Duodenal mucosa (tissue), 2 donors: ENCODE data around the gene PLXNA3.
A peak's percentile ranks its signal among the peaks of the same experiment; 100 is the strongest.

Source experiments
- H3K27ac ChIP-seq: one replicate; pipeline ENCODE4 v1.7.0; 2013; ENCODE audit warnings: low read depth, low read length
- H3K27me3 ChIP-seq, 2 donors: one replicate each; pipeline ENCODE4 v1.7.0; 2013; ENCODE audit warnings: low read length in 2 of 2, control low read depth in 1 of 2; ENCODE audit not compliant: insufficient read depth in 2 of 2, control insufficient read depth in 1 of 2
- H3K36me3 ChIP-seq, 2 donors: one replicate each; pipeline ENCODE4 v1.7.0; 2013; ENCODE audit warnings: low read length in 2 of 2, control low read depth in 1 of 2; ENCODE audit not compliant: insufficient read depth in 2 of 2, control insufficient read depth in 1 of 2
- H3K4me1 ChIP-seq, 2 donors: one replicate each; pipeline ENCODE4 v1.7.0; 2013; ENCODE audit warnings: low read length in 2 of 2, control low read depth in 1 of 2; ENCODE audit not compliant: insufficient read depth in 2 of 2, control insufficient read depth in 1 of 2
- H3K4me3 ChIP-seq, 2 donors: one replicate each; pipeline ENCODE4 v1.7.0; 2013; ENCODE audit warnings: low read length in 2 of 2, low read depth in 1 of 2
- H3K9ac ChIP-seq, 2 donors: one replicate each; pipeline ENCODE4 v1.7.0; 2013; ENCODE audit warnings: low read length in 2 of 2, low read depth in 1 of 2
- H3K9me3 ChIP-seq, 2 donors: one replicate each; pipeline ENCODE4 v1.7.0; 2013; ENCODE audit warnings: low read length in 2 of 2, control low read depth in 1 of 2; ENCODE audit not compliant: control insufficient read depth in 1 of 2

The PLXNA3 gene

DNA sequence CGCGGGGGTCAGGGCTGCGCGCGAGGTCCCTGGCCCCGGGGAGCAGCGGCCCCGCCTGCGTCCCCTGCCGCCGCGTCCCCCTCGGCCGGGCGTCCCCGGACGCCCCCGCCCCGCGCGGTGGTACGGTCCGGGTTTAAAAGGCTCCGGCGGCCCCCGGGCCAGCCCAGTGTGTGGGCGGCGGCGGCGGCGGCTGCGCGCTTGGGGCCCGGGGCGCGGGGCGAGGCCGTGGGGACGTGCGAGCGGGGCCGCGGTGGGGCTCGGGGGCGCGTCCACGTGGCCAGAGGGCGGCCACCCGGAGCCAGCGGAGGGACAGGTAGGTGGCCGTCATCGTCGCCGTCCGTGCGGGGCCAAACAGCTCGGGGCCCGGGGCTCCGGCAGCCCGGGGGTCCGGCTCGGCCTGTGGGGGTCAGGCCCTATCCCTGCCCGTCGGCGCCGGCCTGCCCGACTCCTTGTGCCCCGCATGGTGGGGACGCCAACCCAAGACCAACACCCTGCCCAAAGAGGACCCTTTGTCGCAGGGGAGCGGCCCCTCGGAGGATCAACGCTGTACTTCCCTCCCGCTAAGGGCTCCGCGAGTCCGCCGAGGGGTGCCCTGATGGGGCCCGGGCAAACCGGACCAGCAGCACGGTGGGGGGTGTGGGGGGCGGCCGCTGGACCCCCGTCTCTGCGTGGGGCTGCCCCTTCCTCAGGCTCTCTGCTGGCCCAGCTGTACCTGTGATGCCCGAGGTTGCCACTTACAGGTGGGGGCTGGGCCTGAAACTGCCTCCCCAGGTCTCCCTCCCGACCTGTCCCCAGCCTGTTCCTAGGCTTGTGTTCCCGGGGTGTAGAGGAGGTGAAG lies at the start of gene PLXNA3:
TSS of gene PLXNA3 (plus strand) at position 166 of the 838 bp plus-strand sequence. CDS start 1,903 bp downstream, outside the sequence.
- H3K4me3 ChIP-seq: peak within 1 kb of the TSS; percentile 60 to 64
- H3K9ac ChIP-seq: peak within 1 kb of the TSS; percentile 43 to 51
- H3K9me3 ChIP-seq: no peaks in the 10 kb centered on the region
- H3K27ac ChIP-seq: peak within 1 kb of the TSS; percentile 32
- H3K36me3 ChIP-seq: peaks cover 3 to 5% of the 10 kb centered on the region in 2 donors
- peaks cover 6 to 8% of the 10 kb centered on the region in 2 donors for H3K4me1 ChIP-seq
- H3K27me3 ChIP-seq: no peaks in the 10 kb centered on the region

DNA sequence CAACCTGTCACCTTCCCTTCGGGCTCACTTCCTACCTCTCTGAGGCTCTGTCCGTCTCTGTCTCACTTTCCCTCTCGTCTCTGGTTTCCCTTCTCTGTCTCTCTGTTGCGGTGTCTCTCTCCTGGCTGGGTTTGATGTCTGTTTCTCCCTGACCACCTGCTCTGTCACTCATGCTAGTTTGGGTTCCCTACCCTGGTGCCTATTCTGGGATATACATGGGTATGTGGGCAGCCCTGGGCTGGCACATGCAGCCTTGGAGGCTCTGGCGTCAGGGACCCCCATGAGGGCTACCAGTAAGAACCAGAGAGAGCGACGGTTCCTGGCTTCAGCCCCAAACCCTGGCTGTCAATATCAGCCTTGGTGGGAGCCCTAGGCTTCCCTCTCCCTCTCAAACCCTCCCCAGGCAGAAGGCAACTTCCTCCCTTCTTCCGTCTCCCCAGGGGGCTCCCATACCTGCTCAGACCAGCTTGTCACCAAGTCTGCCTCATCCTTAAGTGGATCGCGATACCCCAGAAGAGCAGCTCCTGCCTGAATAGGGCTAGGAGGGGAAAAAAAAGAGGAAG lies 49.3 kb upstream of the PLXNA3 start:
- H3K27ac ChIP-seq: peak overlapping the region; percentile 25
- no peaks in the 10 kb centered on the region for H3K9me3 ChIP-seq
- H3K27me3 ChIP-seq: no peaks in the 10 kb centered on the region
- peaks cover 7 to 10% of the 10 kb centered on the region in 2 donors for H3K4me1 ChIP-seq
- peak overlapping the region; percentile 51 to 72 for H3K4me3 ChIP-seq
- no peaks in the 10 kb centered on the region for H3K36me3 ChIP-seq
- H3K9ac ChIP-seq: peak overlapping the region; percentile 57 to 74

DNA sequence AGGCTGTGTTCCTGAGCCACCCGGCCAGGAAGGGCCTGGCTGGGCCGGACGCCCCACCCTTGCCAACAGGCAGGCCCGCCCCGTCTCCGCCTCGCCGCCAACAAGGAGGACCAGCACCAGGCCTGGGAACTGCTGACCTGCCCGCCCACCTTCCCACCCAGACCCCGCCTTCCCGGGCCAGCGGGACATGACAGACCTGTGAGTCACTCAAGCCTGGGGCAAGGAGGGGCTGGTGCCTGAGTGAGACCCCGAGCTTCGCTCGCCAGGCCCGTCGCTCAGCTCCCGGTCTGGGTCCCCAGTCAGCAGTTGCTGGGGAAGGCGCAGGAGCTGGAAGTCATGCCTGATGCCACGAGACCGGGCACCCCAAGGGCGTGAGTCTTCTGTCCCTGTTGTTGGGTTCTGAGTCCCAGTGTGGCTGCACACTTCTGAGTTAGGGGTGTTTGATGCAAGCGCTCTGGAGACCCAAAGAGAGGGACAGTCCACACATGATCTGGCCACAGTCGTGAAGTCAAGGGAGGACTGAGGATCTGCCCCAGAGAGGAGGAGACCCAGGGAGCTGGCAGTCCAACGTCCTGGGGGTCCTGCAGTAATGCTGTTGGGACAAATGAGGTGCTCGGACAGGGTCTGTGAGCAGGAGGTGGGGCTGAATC lies 48.7 kb upstream of the PLXNA3 start, which contains the start of gene DNASE1L1:
TSS of gene DNASE1L1 (minus strand) at position 33 of the 650 bp plus-strand sequence. CDS start 3,686 bp downstream, outside the sequence.
- Histone ChIP-seq H3K9me3 (no peaks in the 10 kb centered on the region), H3K4me3 (peak within 1 kb of the TSS; percentile 51 to 72), H3K36me3 (no peaks in the 10 kb centered on the region), H3K27me3 (no peaks in the 10 kb centered on the region), H3K27ac (peak within 1 kb of the TSS; percentile 78), H3K9ac (peak within 1 kb of the TSS; percentile 63 to 74), H3K4me1 (peaks cover 7 to 10% of the 10 kb centered on the region in 2 donors)

DNA sequence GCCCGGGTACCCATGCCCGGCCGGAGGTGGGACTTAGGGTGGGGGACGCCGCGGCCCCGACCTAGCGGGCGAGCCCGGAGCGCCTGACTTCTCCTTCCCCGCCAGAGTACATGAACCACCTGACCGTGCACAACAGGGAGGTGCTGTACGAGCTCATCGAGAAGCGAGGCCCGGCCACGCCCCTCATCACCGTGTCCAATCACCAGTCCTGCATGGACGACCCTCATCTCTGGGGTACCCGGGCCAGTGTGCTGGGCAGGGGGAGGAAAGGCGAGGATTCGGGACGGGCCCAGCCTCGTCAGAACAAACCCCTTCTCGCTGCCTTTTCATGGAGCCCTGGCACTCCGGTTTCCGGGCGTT lies 46.1 kb upstream of the PLXNA3 start:
- H3K9ac ChIP-seq: peak overlapping the region; percentile 78 to 79
- H3K27me3 ChIP-seq: no peaks in the 10 kb centered on the region
- peak overlapping the region; percentile 89 for H3K27ac ChIP-seq
- H3K4me3 ChIP-seq: peak overlapping the region; percentile 66 to 68
- H3K9me3 ChIP-seq: no peaks in the 10 kb centered on the region
- H3K36me3 ChIP-seq: no peaks in the 10 kb centered on the region
- H3K4me1 ChIP-seq: peaks cover 7 to 10% of the 10 kb centered on the region in 2 donors

DNA sequence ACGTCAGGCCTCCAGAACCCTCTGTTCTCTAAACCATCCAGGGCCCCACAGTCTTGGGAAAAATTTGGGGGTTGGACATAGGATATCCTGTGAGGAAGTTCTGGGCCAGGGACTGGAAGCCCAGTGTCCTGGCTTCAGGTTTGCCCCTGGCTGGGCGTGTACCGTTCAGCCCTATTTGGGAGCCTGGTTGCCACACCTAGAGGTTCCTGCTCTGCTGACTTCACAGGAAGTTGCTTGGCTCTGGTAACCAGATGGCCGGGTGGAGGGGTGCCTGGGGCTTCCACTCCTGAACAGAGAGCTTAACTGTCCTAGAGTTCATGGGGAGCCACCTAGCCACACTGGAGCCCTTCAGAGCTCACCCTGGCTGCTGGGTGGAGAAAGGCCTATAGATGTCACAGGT lies 45.6 kb upstream of the PLXNA3 start:
- no peaks in the 10 kb centered on the region for H3K36me3 ChIP-seq
- peak overlapping the region; percentile 78 to 79 for H3K9ac ChIP-seq
- peak overlapping the region; percentile 89 for H3K27ac ChIP-seq
- H3K4me3 ChIP-seq: peak overlapping the region; percentile 66 to 68
- no peaks in the 10 kb centered on the region for H3K9me3 ChIP-seq
- H3K4me1 ChIP-seq: peaks cover 7 to 10% of the 10 kb centered on the region in 2 donors
- no peaks in the 10 kb centered on the region for H3K27me3 ChIP-seq

DNA sequence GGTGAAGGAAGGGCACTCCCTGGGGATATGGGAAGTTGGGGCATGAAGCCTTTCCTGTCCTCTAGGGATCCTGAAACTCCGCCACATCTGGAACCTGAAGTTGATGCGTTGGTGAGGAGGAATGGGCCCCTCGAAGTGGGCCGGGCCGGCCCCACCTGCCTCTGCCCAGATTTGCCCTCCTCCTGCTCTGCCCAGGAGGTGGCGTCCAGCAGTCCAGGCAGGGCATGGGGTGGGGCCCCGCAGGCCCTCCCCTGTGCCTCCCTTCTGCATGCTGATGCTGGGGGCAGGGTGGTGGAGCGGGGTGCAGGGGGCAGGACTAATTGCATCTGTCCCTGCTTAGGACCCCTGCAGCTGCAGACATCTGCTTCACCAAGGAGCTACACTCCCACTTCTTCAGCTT lies 44.9 kb upstream of the PLXNA3 start:
- Histone ChIP-seq H3K36me3 (no peaks in the 10 kb centered on the region), H3K27me3 (no peaks in the 10 kb centered on the region), H3K9me3 (no peaks in the 10 kb centered on the region), H3K4me3 (no peak overlapping the region), H3K4me1 (peaks cover 7 to 10% of the 10 kb centered on the region in 2 donors), H3K9ac (no peak overlapping the region), H3K27ac (no peak overlapping the region)

DNA sequence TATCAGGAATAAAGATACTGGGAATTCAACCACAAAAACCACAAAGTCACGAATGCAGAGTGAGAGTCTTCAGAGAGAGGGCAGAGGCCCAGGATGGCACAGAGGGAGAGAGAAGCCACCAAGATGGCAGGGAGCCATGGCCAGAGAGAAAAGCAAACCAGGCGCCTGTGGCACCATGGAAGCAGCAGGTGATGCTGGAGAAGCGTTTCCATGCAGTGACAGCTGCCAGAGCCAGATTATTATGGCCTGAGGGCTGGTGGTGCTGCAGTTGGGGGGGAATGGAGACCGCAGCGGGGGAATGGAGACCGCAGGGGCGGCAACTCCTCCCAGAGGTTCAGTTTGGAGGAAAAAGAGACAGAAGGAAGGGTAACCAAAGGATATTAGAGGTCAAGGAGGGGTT lies 40.9 kb upstream of the PLXNA3 start:
- H3K27me3 ChIP-seq: no peaks in the 10 kb centered on the region
- H3K4me3 ChIP-seq: no peak overlapping the region
- no peaks in the 10 kb centered on the region for H3K36me3 ChIP-seq

DNA sequence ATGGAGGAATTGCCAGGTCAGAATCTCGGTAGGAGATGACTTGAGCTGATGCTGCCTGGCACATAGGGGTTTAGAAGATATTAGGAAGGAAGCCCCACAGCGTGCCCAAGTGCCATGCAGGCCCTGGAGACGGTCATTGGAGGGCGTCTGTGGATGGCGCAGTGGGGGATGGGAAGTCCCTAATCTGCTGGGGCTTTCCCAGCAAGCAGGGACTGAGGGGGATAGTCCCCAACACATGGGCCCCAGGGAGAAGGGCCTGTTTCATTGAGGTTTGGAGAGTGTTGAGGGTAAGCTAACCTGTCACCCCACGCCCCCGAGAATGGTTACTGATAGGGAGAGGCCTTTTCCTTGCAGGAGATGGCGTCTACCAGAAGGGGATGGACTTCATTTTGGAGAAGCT lies 38.9 kb upstream of the PLXNA3 start:
- H3K36me3 ChIP-seq: no peaks in the 10 kb centered on the region
- H3K27ac ChIP-seq: no peak overlapping the region
- H3K4me3 ChIP-seq: no peak overlapping the region
- H3K9ac ChIP-seq: no peak overlapping the region
- H3K9me3 ChIP-seq: no peaks in the 10 kb centered on the region
- no peaks in the 10 kb centered on the region for H3K27me3 ChIP-seq
- H3K4me1 ChIP-seq: no peaks in the 10 kb centered on the region

More for the DNA sequence above, 40.9 kb upstream of the PLXNA3 start:
- H3K27ac ChIP-seq: no peak overlapping the region
- peaks cover 4 to 8% of the 10 kb centered on the region in 2 donors for H3K4me1 ChIP-seq
- H3K9me3 ChIP-seq: no peaks in the 10 kb centered on the region
- H3K9ac ChIP-seq: no peak overlapping the region

DNA sequence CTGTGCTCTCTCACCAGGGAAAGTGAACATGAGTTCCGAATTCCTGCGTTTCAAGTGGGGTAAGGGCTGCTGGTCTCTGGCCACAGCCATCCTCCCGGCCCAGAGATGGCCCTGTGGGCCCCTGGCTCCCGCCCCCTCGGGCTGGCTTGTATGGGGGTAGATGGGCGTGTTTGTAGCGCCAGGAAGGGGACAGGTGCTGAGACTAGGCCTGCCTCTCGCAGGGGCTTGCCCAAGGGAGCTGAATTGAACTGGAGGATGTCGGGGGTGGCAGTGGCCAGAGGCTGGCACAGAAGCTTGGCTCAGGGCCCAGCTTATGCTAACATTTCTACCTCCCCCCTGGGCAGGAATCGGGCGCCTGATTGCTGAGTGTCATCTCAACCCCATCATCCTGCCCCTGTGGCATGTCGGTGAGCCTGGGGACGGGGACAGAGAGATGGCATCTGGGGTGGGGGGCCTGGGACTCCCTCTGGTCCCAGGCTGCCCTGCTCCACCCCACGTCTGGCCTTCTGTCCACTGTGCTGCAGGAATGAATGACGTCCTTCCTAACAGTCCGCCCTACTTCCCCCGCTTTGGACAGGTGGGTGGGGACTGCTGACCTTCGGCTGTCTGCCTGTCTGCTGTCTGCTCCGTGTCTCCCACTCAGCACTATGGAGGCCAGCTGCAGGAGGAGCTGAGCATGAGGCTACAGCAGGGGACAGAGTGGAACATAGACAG lies 38.2 kb upstream of the PLXNA3 start:
- no peak overlapping the region for H3K27ac ChIP-seq
- H3K4me3 ChIP-seq: no peak overlapping the region
- H3K4me1 ChIP-seq: no peaks in the 10 kb centered on the region
- H3K36me3 ChIP-seq: no peaks in the 10 kb centered on the region
- no peaks in the 10 kb centered on the region for H3K9me3 ChIP-seq
- no peak overlapping the region for H3K9ac ChIP-seq
- no peaks in the 10 kb centered on the region for H3K27me3 ChIP-seq
